BLaER1 treated with 17β-estradiol and CSF1 and Interleukin-3, amounts not matched to agents 10 nM and 100 nM (cell line): ENCODE results near the gene ELF4.
A peak's percentile ranks its signal among the peaks of the same experiment; 100 is the strongest.

ENCODE experiments used
- H3K27ac ChIP-seq, 11 experiments: shearing (Covaris generic); formaldehyde crosslinking; 2 replicates each; pipeline ENCODE4 v1.8.1; 2022
- H3K27me3 ChIP-seq, 11 experiments: shearing (Covaris generic); formaldehyde crosslinking; 2 replicates each; pipeline ENCODE4 v1.8.1; 2022
- H3K36me3 ChIP-seq, 11 experiments: shearing (Covaris generic); formaldehyde crosslinking; 2 replicates each; pipeline ENCODE4 v1.8.1; 2022
- H3K4me1 ChIP-seq, 10 experiments: shearing (Covaris generic); formaldehyde crosslinking; 2 replicates each; pipeline ENCODE4 v1.8.1; 2022
- H3K4me2 ChIP-seq, 11 experiments: shearing (Covaris generic); formaldehyde crosslinking; 2 replicates each; pipeline ENCODE4 v1.8.1; 2022
- H3K4me3 ChIP-seq, 10 experiments: shearing (Covaris generic); formaldehyde crosslinking; 2 replicates each; pipeline ENCODE4 v1.8.1; 2022
- H3K9ac ChIP-seq, 11 experiments: shearing (Covaris generic); formaldehyde crosslinking; 2 replicates each; pipeline ENCODE4 v1.8.1; 2022
- H3K9me3 ChIP-seq, 11 experiments: shearing (Covaris generic); formaldehyde crosslinking; replicated peaks in 1 of 11; 2 replicates each; pipeline ENCODE4 v1.8.1; 2022
- H4K20me1 ChIP-seq, 11 experiments: shearing (Covaris generic); formaldehyde crosslinking; 2 replicates each; pipeline ENCODE4 v1.8.1; 2022
- Cebpa-rat ChIP-seq, 11 experiments: shearing (Covaris generic); IDR thresholded peaks; 2 replicates each; pipeline ENCODE4 v1.8.1; 2022

Gene ELF4

GRCh38 chrX:130097507-130098209 lies 12.6 kb downstream of the ELF4 start:
- H3K27me3 ChIP-seq, result peaks cover 23 to 88% (median 66%) of the 10 kb centered on the region in 11 experiments; a peak in 21 of 22 replicates
- peaks cover 0 to 7% (median 0%) of the 10 kb centered on the region in 11 experiments; a peak in 3 of 22 replicates for H3K36me3 ChIP-seq
- H3K9ac ChIP-seq, result peak overlapping the region in 10 of 11 experiments; percentile 24 to 65 (median 50); a peak in 17 of 22 replicates
- H4K20me1 ChIP-seq, result peaks cover 32 to 100% (median 84%) of the 10 kb centered on the region in 11 experiments
- peak overlapping the region; percentile 46 to 78 (median 71) for H3K4me2 ChIP-seq
- peaks cover 56 to 83% (median 73%) of the 10 kb centered on the region in 10 experiments for H3K4me1 ChIP-seq
- no peak overlapping the region for H3K4me3 ChIP-seq
- H3K9me3 ChIP-seq, result peaks cover 0 to 4% (median 0%) of the 10 kb centered on the region in 11 experiments; a peak in 1 of 22 replicates
- TF ChIP-seq Cebpa-rat (IDR thresholded peaks at IDR 0.05), result no peak
- H3K27ac ChIP-seq, result peak overlapping the region in 9 of 11 experiments; percentile 30 to 66 (median 53); a peak in 16 of 22 replicates

GRCh38 chrX:130095249-130096030 lies 14.9 kb downstream of the ELF4 start:
- H3K4me3 ChIP-seq, result no peak overlapping the region
- peaks cover 0 to 3% (median 0%) of the 10 kb centered on the region in 11 experiments; a peak in 3 of 22 replicates for H3K36me3 ChIP-seq
- H4K20me1 ChIP-seq, result peaks cover 43 to 91% (median 82%) of the 10 kb centered on the region in 11 experiments
- peaks cover 23 to 94% (median 71%) of the 10 kb centered on the region in 11 experiments for H3K27me3 ChIP-seq
- peak overlapping the region in 4 of 11 experiments; percentile 1 to 48 (median 5); a peak in 3 of 22 replicates for H3K27ac ChIP-seq
- H3K4me2 ChIP-seq, result peak overlapping the region in 10 of 11 experiments; percentile 2 to 57 (median 34); a peak in 16 of 22 replicates
- H3K9me3 ChIP-seq, result 0 out of 22 replicates have a peak, but pooled peaks cover 0 to 4% (median 0%) of the 10 kb centered on the region in 11 experiments
- peak overlapping the region in 1 of 11 experiments; percentile 17; a peak in 1 of 22 replicates for H3K9ac ChIP-seq
- H3K4me1 ChIP-seq, result peaks cover 64 to 99% (median 90%) of the 10 kb centered on the region in 10 experiments
- no peak for TF ChIP-seq Cebpa-rat (IDR thresholded peaks at IDR 0.05)

- Histone ChIP-seq H3K4me3 (no peak overlapping the region), H3K27ac (peak overlapping the region in 3 of 11 experiments; percentile 4 to 48 (median 20); a peak in 2 of 22 replicates), H3K9me3 (no peaks in the 10 kb centered on the region), H3K27me3 (peaks cover 24 to 91% (median 67%) of the 10 kb centered on the region in 11 experiments), H4K20me1 (peaks cover 43 to 86% (median 74%) of the 10 kb centered on the region in 11 experiments), H3K9ac (0 out of 22 replicates have a peak overlapping the region, but pooled peaks of 1 of the 11 experiments have one; percentile 19), H3K36me3 (peaks cover 0 to 3% (median 0%) of the 10 kb centered on the region in 11 experiments; a peak in 2 of 22 replicates), H3K4me2 (peak overlapping the region in 9 of 11 experiments; percentile 24 to 57 (median 36); a peak in 17 of 22 replicates), H3K4me1 (peaks cover 61 to 99% (median 90%) of the 10 kb centered on the region in 10 experiments)
- no peak for TF ChIP-seq Cebpa-rat (IDR thresholded peaks at IDR 0.05)
These were observed 15.6 kb downstream of the ELF4 start for GRCh38 chrX:130094696-130095095.

GRCh38 chrX:130093271-130093670 lies 17.0 kb downstream of the ELF4 start:
- H3K27ac ChIP-seq, result 0 out of 22 replicates have a peak overlapping the region, but pooled peaks of 1 of the 11 experiments have one; percentile 82
- no peak for TF ChIP-seq Cebpa-rat (IDR thresholded peaks at IDR 0.05)
- peak overlapping the region in 4 of 11 experiments; percentile 3 to 89 (median 42); a peak in 3 of 22 replicates for H3K4me2 ChIP-seq
- no peak overlapping the region for H3K9ac ChIP-seq
- H3K36me3 ChIP-seq, result peaks cover 0 to 3% (median 0%) of the 10 kb centered on the region in 11 experiments; a peak in 2 of 22 replicates
- no peaks in the 10 kb centered on the region for H3K9me3 ChIP-seq
- peaks cover 30 to 93% (median 67%) of the 10 kb centered on the region in 11 experiments for H3K27me3 ChIP-seq
- peaks cover 60 to 99% (median 90%) of the 10 kb centered on the region in 10 experiments for H3K4me1 ChIP-seq
- H4K20me1 ChIP-seq, result peaks cover 43 to 85% (median 66%) of the 10 kb centered on the region in 11 experiments
- no peak overlapping the region for H3K4me3 ChIP-seq

- peaks cover 65 to 99% (median 91%) of the 10 kb centered on the region in 10 experiments for H3K4me1 ChIP-seq
- no peaks in the 10 kb centered on the region for H3K9me3 ChIP-seq
- peak overlapping the region in 10 of 11 experiments; percentile 63 to 84 (median 76); a peak in 21 of 22 replicates for H3K27ac ChIP-seq
- H4K20me1 ChIP-seq, result peaks cover 34 to 85% (median 64%) of the 10 kb centered on the region in 11 experiments; a peak in 21 of 22 replicates
- peaks cover 0 to 3% (median 0%) of the 10 kb centered on the region in 11 experiments; a peak in 1 of 22 replicates for H3K36me3 ChIP-seq
- peak overlapping the region; percentile 39 to 73 (median 67); a peak in 20 of 22 replicates for H3K9ac ChIP-seq
- H3K4me3 ChIP-seq, result peak overlapping the region in 8 of 10 experiments; percentile 27 to 63 (median 42); a peak in 11 of 20 replicates
- peak overlapping the region; percentile 74 to 93 (median 87) for H3K4me2 ChIP-seq
- TF ChIP-seq Cebpa-rat (IDR thresholded peaks at IDR 0.05), result no peak
- peaks cover 34 to 93% (median 67%) of the 10 kb centered on the region in 11 experiments for H3K27me3 ChIP-seq
These were observed 18.2 kb downstream of the ELF4 start for GRCh38 chrX:130091980-130092522.

GRCh38 chrX:130090364-130090763 lies 19.9 kb downstream of the ELF4 start:
- H3K4me1 ChIP-seq, result peaks cover 76 to 100% (median 94%) of the 10 kb centered on the region in 10 experiments
- H3K9me3 ChIP-seq, result no peaks in the 10 kb centered on the region
- peak overlapping the region; percentile 37 to 93 (median 87); a peak in 19 of 22 replicates for H3K4me2 ChIP-seq
- peaks cover 0 to 4% (median 0%) of the 10 kb centered on the region in 11 experiments; a peak in 2 of 22 replicates for H3K36me3 ChIP-seq
- peaks cover 20 to 86% (median 61%) of the 10 kb centered on the region in 11 experiments; a peak in 20 of 22 replicates for H4K20me1 ChIP-seq
- no peak for TF ChIP-seq Cebpa-rat (IDR thresholded peaks at IDR 0.05)
- H3K4me3 ChIP-seq, result no peak overlapping the region
- H3K9ac ChIP-seq, result no peak overlapping the region
- H3K27me3 ChIP-seq, result peaks cover 44 to 93% (median 69%) of the 10 kb centered on the region in 11 experiments
- peak overlapping the region in 5 of 11 experiments; percentile 0 to 78 (median 21); a peak in 2 of 22 replicates for H3K27ac ChIP-seq

- H3K27me3 ChIP-seq, result peaks cover 75 to 97% (median 88%) of the 10 kb centered on the region in 11 experiments
- peak overlapping the region; percentile 78 to 95 (median 88) for H3K4me2 ChIP-seq
- H3K9ac ChIP-seq, result peak overlapping the region; percentile 51 to 76 (median 60); a peak in 21 of 22 replicates
- H3K27ac ChIP-seq, result peak overlapping the region; percentile 20 to 84 (median 74); a peak in 20 of 22 replicates
- peak overlapping the region in 9 of 10 experiments; percentile 5 to 65 (median 45); a peak in 15 of 20 replicates for H3K4me3 ChIP-seq
- peaks cover 14 to 87% (median 60%) of the 10 kb centered on the region in 11 experiments; a peak in 18 of 22 replicates for H4K20me1 ChIP-seq
- peaks cover 93 to 99% (median 96%) of the 10 kb centered on the region in 10 experiments for H3K4me1 ChIP-seq
- H3K36me3 ChIP-seq, result peaks cover 0 to 4% (median 0%) of the 10 kb centered on the region in 11 experiments; a peak in 1 of 22 replicates
- no peak for TF ChIP-seq Cebpa-rat (IDR thresholded peaks at IDR 0.05)
- no peaks in the 10 kb centered on the region for H3K9me3 ChIP-seq
These were observed 23.7 kb downstream of the ELF4 start for GRCh38 chrX:130086447-130087206.
